Head of caudate nucleus (tissue), 42 donors: ENCODE data around the gene SPEM1.

Experiments used
- DNase-seq, 42 donors: peaks; one replicate each; pipeline versions ENCODE4 v3.0.0 to v3.0.0-alpha.2; 2020 to 2021; ENCODE audit warnings: mixed read lengths in 7 of 42
- intact Hi-C: fragments of 100-400 bp; cut with DNase I; formaldehyde crosslinking; loops from one replicate; pipeline ENCODE4 v1.15.0; 2022

Gene SPEM1

DNA sequence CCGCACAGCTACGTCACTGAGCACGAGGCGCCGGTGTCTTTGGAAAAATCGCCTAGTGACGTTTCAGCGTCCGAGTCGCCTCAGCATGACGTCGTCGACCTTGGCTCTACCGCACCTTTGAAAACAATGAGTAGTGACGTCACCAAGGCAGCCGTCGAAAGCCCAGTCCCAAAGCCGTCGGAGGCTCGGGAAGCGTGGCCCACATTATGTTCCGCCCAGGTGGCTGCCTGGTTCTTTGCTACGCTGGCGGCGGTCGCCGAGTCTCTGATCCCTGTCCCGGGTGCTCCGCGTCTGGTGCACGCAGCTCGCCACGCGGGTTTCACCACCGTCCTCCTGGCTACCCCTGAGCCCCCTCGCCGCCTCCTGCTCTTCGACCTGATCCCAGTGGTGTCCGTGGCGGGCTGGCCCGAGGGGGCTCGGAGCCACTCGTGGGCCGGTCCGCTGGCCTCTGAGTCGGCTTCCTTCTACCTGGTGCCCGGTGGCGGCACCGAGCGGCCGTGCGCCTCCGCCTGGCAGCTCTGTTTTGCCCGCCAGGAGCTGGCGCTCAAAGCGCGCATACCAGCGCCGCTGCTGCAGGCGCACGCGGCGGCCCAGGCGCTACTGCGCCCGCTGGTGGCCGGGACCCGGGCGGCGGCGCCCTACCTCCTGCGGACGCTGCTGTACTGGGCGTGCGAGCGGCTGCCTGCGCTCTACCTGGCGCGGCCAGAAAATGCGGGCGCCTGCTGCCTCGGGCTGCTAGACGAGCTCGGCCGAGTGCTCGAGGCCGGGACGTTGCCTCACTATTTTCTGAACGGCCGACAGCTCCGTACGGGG, 16.6 kb downstream of the SPEM1 start:
- intact Hi-C loops, result loop anchor here (2.0 to 10.0 kb wide), 3 partner anchors 41 to 124 kb away; partner anchors contain the start of genes KCTD11, SENP3, TMEM95 and ZBTB4

DNA sequence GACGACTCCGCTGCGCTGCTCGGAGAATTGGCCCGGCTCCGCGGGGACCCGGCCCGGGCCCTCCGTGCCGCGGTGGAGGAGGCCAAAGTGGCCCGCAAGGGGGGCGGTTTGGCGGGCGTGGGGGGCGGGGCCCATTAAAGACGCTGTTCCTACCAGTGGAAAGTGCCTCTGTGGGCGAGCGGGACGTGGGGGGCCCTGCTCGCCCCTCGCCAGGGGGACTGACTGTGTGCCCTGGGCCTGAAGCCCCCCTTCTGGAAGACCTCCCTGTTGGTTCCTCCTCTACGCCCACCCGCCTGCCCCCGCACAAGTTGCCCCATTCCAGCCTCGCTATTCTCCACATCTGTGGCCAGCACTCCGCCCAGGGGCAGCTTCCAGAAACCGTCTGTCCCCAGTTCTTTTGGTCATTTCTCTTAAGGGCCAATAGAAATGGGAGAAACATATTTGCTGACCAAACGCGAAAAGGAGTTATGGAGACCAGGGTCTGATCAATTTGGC, 17.3 kb downstream of the SPEM1 start:
- no peak for DNase-seq
- intact Hi-C loops, result loop anchor here (2.0 to 10.0 kb wide), 3 partner anchors 40 to 123 kb away; partner anchors contain the start of genes KCTD11, SENP3, TMEM95 and ZBTB4

More for the DNA sequence above, 16.6 kb downstream of the SPEM1 start:
- DNase-seq, result peak; percentile 42 to 90 (median 80)

DNA sequence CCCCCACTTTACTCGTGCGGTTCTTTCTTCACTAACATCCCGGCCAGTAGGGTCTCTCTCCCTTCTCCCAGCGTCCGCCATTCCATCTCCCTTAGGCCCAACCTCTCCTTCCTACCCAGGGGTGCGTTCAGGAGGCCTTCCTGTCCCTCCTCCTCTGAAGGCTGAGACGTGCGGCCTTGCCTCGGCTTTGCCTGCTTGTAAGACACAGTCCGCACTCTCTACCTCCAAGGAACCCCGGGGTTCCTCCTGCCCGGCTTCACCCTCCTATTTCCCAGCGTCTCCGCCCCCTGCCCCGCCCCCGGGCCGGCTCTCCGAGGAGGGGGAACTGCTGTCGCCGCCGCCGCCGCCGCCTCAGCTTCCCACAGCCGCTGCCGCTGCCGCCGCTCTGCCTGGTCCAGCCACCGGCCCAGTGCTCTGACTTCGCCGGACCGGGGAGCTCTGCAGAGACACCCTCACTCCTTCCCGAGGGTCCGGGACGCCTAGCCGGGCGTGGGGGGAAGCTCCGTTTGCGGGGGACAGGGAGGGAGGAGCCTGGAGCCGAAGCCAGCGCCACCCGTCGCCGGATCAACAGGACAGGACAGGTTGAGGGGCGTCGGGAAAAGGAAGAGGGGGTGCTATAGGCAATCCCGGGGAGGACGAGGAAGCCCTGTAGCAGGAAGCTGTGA, 18.0 kb downstream of the SPEM1 start:
- intact Hi-C loops, result loop anchor here (2.0 to 10.0 kb wide), 3 partner anchors 39 to 123 kb away; partner anchors contain the start of genes KCTD11, SENP3, TMEM95 and ZBTB4
- DNase-seq, result peak in 40 of 42 donors; percentile 42 to 84 (median 68)

DNA sequence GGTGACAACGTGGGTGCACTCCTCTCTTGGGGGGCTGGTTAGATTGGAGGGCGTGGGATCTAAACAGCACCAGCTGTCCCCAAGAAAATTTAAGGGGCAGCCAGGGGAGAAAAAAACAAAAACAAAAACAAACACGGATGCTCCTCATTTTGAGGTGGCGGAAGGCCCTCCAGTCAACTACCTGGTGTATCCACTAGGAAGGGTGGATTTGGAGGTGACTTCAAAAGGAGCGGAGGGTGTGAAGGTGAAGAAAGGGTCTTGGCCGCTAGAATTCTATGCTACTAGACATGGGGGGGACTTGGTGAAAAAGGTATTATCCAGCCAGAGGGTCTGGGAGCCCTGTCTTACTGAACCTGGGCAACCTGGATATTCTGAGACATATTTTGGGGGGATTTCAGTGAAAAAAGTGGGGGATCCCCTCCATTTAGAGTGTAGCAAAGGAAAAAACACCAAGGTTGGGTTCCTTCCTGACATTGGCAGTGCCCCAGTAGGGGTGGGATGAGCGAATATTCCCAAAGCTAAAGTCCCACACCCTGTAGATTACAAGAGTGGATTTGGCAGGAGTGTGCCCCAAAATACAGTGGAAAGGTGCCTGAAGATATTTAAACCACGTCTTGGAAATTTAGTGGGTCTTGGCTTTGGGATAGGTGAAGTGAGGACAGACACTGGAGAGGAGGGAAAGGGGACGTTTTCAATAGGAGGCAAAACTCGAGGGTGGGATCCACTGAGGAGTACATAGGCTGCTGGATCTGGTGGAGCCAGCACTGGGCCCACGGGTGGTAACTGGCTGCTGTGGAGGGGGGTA, 18.7 kb downstream of the SPEM1 start:
- intact Hi-C loops, result loop anchor here (5.0 to 10.0 kb wide), 2 partner anchors 38 to 84 kb away; partner anchors contain the start of genes KCTD11, TMEM95 and ZBTB4
- no peak for DNase-seq

DNA sequence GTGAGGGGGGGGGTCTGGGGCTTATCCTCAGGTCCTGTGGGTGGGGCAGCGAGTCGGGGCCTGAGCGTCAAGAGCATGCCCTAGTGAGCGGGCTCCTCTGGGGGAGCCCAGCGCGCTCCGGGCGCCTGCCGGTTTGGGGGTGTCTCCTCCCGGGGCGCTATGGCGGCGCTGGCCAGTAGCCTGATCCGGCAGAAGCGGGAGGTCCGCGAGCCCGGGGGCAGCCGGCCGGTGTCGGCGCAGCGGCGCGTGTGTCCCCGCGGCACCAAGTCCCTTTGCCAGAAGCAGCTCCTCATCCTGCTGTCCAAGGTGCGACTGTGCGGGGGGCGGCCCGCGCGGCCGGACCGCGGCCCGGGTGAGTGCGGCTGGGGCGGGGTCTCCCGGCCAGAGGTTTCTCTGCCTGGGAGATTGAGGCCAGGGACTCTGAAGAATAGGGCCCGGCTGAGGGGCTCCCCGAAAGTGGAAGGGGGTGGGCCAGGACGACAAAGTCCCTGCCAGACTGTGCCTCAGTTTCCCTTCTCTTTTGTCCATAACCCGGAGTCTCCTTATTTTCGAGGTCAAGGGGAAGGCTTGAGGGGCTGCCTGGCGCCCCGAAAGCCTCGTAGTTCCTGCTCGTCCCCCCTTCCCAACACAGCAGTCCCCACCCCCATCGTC, 19.5 kb downstream of the SPEM1 start, which contains the start of gene FGF11:
Gene FGF11, plus strand, starts transcription at position 51 of the 651 bp plus-strand sequence. Its CDS starts 109 bp downstream, at position 160.
- intact Hi-C loops, result loop anchor here (5.0 to 10.0 kb wide), 2 partner anchors 38 to 85 kb away; partner anchors contain the start of genes KCTD11, TMEM95 and ZBTB4

DNA sequence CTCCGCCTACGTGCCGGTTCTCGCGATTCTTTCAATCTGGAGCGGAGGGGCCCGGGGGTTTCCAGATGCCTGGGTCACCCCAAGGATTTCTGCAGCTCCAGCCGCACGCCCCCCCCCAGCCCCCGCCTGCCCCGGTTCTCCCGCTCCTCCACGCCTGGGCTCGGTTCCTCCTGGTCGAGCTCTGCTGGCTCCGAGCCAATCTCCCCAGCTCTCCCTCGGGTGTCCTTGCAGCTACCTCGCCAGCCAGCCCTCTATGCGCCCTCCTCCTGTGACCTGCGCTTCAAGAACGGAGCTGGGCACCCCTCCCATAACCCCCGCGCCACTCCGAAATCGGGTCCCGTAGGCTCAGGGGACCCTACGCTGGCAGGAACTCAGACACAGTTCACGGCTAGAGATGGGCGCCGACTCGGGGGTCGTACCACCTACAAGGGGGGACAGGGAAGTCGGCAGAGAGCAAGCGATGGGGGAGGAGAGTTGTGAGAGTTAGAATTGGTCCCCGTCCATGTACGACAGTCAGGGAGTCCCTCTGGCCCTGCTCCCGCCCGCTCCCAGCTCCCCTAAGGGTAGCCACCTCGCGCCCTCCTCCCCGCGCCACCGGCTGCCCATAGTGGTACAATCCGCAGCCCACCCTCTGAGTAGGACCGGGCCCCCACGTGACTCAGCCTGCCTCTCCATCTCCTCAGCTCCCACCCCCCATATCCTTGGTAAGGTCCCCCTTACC, 20.1 kb downstream of the SPEM1 start:
- DNase-seq, result peak in 13 of 42 donors; percentile 13 to 64 (median 42)
- intact Hi-C loops, result no loop called here

More for the DNA sequence above, 19.5 kb downstream of the SPEM1 start, which contains the start of gene FGF11:
- no peak for DNase-seq

DNA sequence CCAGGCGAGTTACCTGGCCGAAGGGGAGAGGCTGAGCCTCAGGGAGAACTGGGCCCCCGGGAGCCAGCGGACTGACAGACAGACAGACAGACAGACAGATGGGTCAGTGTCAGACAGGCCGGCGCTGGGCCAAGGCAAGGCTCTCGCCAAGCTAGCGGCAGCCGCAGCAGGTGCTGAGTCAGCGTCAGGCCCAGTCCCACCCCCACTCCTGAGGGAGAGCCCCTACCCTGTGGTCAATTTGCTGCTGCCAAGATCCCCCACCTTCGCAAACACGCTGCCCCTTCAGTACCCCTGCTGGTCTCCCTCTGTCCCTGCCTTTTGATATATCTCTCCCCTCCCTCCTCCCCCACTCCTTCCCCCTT, 20.7 kb downstream of the SPEM1 start:
- intact Hi-C loops, result no loop called here
- peak in 10 of 42 donors; percentile 18 to 72 (median 48) for DNase-seq

DNA sequence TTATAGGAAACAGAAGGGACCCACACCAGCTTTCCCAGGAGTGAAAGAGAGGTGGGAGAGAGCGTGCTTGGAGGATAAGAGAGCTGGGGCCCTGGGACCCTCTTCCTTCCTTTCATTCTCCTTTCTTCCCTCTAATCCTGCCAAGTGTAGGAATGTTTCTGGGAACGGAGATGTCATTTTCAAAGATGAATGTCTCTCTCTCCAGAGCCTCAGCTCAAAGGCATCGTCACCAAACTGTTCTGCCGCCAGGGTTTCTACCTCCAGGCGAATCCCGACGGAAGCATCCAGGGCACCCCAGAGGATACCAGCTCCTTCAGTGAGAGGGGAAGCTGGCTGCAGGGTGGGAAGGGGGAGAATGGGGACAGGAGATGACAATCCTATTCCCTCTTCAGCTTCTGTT, 21.1 kb downstream of the SPEM1 start:
- no peak for DNase-seq
- intact Hi-C loops, result no loop called here

DNA sequence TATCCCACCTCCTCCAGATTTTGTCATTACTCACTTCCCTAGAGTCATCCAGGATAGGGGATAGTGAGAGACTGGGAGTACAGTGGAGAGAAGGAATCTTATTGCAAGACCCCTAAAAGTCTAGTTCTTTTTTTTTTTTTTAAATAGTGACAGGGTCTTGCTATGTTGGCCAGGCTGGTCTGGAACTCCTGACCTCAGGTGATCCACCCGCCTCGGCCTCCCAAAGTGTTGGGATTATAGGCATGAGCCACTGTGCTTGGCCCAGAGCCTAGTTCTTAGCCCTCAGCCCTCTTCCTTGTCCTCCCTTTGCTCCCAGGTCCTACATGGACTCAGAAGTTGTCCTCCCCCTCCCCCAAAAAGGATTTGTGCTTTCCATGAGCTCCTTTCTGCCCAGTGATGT, 22.0 kb downstream of the SPEM1 start:
- DNase-seq, result no peak
- intact Hi-C loops, result no loop called here

DNA sequence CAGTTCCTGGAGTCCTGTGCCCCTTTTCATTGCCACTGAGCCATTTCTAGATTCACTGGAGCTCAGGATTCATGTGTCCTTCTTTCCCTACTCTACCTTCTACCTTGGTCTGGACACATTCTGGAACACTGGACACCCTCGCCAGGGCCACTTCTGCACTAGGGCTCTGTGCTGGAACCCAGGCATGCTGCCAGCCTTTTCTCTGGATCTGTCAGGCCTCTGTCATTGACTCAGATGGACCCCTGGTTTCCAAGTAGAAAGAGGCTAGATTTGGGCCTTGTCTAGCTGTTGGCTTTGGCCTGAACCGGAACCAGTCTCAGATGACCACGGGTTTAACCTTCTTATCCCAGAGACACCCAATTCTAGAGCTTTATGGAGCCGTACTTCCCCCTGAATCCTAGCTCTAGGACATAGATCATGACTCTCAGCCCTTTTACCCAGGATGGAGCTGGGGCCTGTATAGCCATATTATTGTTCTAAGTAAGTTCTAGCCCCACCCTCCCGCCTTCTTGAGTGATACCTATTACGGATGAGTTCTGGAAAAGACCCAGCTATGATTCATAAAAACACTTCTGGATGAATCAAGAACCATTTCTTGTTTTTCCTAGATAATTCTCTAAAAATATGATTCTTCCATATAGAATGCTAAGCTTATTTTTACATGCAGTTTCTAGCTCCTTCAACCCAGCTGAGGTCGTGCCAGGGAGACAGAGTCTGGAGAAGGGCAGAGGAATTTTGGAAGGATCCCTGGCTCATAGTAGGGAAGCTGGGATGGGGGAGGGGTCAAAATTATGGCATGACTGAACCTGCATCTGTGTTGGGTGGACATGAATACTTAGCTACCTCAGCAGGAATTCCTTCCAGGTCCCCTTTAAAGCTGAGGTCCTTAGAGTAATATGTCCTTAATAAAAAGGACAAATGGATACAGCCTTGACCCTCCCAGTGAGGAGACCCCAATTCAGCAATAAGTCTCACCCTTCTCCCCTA, 23.7 kb downstream of the SPEM1 start:
- intact Hi-C loops, result no loop called here
- DNase-seq, result no peak

DNA sequence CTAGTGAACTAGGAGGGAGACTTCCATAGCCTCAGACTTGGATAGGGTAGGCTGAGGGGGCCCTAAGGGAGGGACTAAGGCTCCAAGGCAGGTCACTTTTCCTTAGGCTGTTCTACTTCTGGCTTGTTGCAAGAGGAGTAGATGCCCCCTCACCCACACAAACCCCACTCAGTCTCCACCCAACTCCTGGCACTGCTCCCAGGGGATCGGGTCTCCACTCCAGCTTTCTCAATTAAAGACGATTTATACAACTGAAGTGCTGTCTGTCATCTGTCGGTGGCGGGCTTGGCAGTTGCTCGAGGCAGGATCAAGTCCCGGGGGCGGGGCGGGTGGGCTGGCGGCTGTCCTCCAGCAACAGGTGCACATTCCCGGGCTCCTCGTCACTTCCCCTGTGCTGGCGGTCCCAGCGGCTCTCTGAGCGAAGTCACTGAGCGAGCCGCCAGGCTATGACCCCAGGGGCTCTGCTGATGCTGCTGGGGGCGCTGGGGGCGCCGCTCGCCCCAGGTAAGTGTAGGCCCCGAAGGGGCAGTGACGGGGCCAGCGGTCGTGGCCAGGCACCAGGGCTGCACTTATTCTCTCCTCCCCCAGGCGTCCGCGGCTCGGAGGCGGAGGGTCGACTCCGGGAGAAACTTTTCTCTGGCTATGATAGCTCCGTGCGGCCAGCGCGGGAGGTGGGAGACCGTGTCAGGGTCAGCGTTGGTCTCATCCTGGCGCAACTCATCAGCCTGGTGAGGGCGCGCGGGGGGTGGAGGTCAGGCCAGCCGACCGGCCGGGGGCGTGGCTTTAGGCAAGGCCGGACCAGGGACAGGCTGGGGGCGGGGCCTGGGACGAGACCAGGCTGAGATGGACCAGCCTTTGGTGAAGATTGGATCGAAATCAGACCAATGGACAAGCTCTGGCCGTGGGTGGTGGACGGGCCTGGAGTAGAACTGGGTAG, 24.8 kb downstream of the SPEM1 start, which contains the start of gene CHRNB1:
Gene CHRNB1, plus strand, starts transcription at position 380 of the 937 bp plus-strand sequence. Its CDS starts 67 bp downstream, at position 447.
- DNase-seq, result peak; percentile 64 to 93 (median 83)
- intact Hi-C loops, result no loop called here

DNA sequence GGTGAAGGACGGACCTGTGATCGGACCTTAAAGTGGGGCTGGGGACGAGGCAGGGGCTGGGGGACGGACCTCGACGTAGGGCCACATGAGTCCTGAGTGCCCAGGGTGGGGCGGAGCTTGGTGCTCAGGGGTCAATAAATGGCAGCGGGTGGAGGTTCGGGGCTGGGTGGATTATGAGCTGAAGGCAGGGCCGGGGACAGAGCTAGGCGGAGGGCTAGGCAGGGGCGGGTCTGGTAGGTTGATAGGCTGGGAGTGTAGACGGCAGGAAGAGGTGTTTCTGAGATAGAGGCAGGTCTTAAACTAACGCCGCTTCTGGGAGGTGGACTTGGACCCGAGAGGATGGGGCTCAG, 25.5 kb downstream of the SPEM1 start:
- intact Hi-C loops, result no loop called here
- no peak for DNase-seq

DNA sequence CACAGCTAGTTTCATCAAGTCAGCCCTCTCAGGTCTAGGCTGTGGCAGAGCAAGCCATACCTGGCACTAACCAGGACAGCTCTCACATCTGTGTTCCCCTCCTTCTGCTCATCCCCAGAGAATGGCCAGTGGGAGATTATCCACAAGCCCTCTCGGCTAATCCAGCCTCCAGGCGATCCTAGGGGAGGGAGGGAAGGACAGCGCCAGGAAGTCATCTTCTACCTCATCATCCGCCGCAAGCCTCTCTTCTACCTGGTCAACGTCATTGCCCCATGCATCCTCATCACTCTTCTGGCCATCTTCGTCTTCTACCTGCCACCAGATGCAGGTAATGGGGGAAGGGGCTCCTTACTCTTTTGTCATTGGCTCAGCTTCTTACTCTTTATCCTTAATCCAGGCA, 28.3 kb downstream of the SPEM1 start:
- intact Hi-C loops, result no loop called here
- DNase-seq, result no peak

DNA sequence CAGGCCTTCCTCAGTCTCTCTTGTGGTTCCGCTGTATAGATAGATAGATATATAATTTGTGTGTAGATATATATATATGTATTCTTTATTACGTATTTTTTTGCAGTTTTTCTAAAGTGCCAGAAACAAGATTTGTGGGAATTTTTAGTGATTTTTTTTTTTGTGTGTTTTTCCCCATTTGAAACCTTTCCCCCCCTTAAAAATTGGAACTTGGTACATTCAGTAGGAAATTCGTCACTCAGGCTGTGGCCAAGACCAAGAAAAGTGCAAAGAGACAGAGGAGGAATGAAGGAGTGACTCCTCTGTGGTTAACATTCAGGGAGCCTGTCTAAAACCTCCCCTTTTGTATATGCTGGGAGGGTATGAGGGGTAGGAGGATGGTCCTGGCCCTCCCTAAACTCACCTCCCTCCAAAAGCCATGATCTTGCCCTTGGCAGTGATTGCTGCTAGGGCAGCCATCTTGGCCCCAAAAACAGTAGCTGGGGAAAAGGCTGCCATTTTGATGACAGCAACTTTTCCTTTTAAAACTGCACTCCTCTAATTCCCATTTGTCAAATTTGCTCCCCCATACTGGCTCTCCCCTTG, 39.9 kb downstream of the SPEM1 start:
- DNase-seq, result no peak
- intact Hi-C loops, result no loop called here
